Neural progenitor cell (in vitro differentiated cells): ENCODE data around the gene CDCP2. TPM values are rescaled to one million over a fixed set of nuclear protein-coding genes. Genes with fewer than 3 reads are reported as not detected.

Experiments
- DNase-seq: peaks from one replicate; pipeline ENCODE4 v3.0.0-alpha.2; 2016; ENCODE audit warnings: low spot score
- H2AFZ ChIP-seq: fragments of 200-600 bp; sonication (generic); replicated peaks from 2 replicates; pipeline ENCODE4 v1.6.1; 2016; ENCODE audit warnings: antibody characterized with exemption
- H3F3A ChIP-seq: fragments of 200-600 bp; sonication (generic); 2 replicates; pipeline ENCODE4 v1.6.1; 2016; ENCODE audit warnings: antibody characterized with exemption, low read depth
- H3K27ac ChIP-seq: fragments of 200-600 bp; sonication (generic); 2 replicates; pipeline ENCODE4 v1.5.1; 2016; ENCODE audit warnings: mild to moderate bottlenecking
- H3K27me3 ChIP-seq: fragments of 200-600 bp; sonication (generic); 2 replicates; pipeline ENCODE4 v1.6.1; 2016; ENCODE audit warnings: mild to moderate bottlenecking, moderate library complexity
- H3K36me3 ChIP-seq: fragments of 200-600 bp; sonication (generic); 2 replicates; pipeline ENCODE4 v1.5.1; 2016
- H3K4me1 ChIP-seq: fragments of 200-600 bp; sonication (generic); 2 replicates; pipeline ENCODE4 v1.6.1; 2016; ENCODE audit warnings: mixed run types
- H3K4me2 ChIP-seq: fragments of 200-600 bp; sonication (generic); 2 replicates; pipeline ENCODE4 v1.6.1; 2016
- H3K4me3 ChIP-seq: fragments of 200-600 bp; sonication (generic); 2 replicates; pipeline ENCODE4 v1.5.1; 2016
- H3K79me2 ChIP-seq: fragments of 200-600 bp; sonication (generic); 2 replicates; pipeline ENCODE4 v1.6.1; 2016; ENCODE audit warnings: low read depth
- H3K9ac ChIP-seq: fragments of 200-600 bp; sonication (generic); 2 replicates; pipeline ENCODE4 v1.6.1; 2016
- H3K9me3 ChIP-seq: fragments of 200-600 bp; sonication (generic); 2 replicates; pipeline ENCODE4 v1.5.1; 2016; ENCODE audit warnings: low read depth
- H4K20me1 ChIP-seq: fragments of 200-600 bp; sonication (generic); 2 replicates; pipeline ENCODE4 v1.6.1; 2016; ENCODE audit warnings: low read depth
- H3K27ac Mint-ChIP-seq: 3 replicates; pipeline ENCODE4 v1.8.0; 2021; ENCODE audit warnings: mixed read lengths
- H3K27me3 Mint-ChIP-seq: 2 replicates; pipeline ENCODE4 v1.8.0; 2022; ENCODE audit warnings: low read depth, mild to moderate bottlenecking, inconsistent platforms, moderate library complexity, mixed read lengths; ENCODE audit not compliant: insufficient read depth
- H3K36me3 Mint-ChIP-seq: 3 replicates; pipeline ENCODE4 v1.8.0; 2021; ENCODE audit warnings: mixed read lengths
- H3K4me1 Mint-ChIP-seq: 3 replicates; pipeline ENCODE4 v1.8.0; 2021; ENCODE audit warnings: mixed read lengths
- H3K4me3 Mint-ChIP-seq: 3 replicates; pipeline ENCODE4 v1.8.0; 2021; ENCODE audit warnings: mild to moderate bottlenecking, moderate library complexity, mixed read lengths
- H3K9me3 Mint-ChIP-seq: 3 replicates; pipeline ENCODE4 v1.8.0; 2020; ENCODE audit warnings: mixed read lengths
- CTCF ChIP-seq: fragments of 200-600 bp; sonication (generic); IDR thresholded peaks from 2 replicates; pipeline ENCODE4 v1.5.1; 2017; ENCODE audit warnings: antibody characterized with exemption, mild to moderate bottlenecking
- EZH2 ChIP-seq: fragments of 200-600 bp; sonication (generic); IDR thresholded peaks from 2 replicates; pipeline ENCODE4 v1.6.1; 2017; ENCODE audit warnings: antibody characterized with exemption, mild to moderate bottlenecking, moderate library complexity
- EZH2phosphoT487 ChIP-seq: fragments of 200-600 bp; sonication (generic); IDR thresholded peaks from 2 replicates; pipeline ENCODE4 v1.6.1; 2017; ENCODE audit warnings: antibody characterized with exemption
- total RNA-seq: library from RNA; depleted of rRNA; stranded (reverse); fragments of >200 nt; gene quantifications from 2 replicates; pipeline ENCODE4 v1.2.3, GENCODE V29; 2015; ENCODE audit warnings: low replicate concordance

CDCP2 gene
- total RNA-seq, 1 donor from 2014 or later, result not detected

- Histone ChIP-seq H3K4me3 (no peak overlapping the region), H3K27me3 (no peaks in the 10 kb centered on the region), H4K20me1 (no peaks in the 10 kb centered on the region), H3K9ac (no peak overlapping the region), H3K36me3 (no peaks in the 10 kb centered on the region), H3K79me2 (no peaks in the 10 kb centered on the region), H3K4me1 (no peaks in the 10 kb centered on the region), H3K4me2 (no peak overlapping the region), H2AFZ (no peak overlapping the region), H3K9me3 (no peaks in the 10 kb centered on the region), H3F3A (no peaks in the 10 kb centered on the region), H3K27ac (no peak overlapping the region)
- Mint-ChIP-seq H3K27me3 (peaks cover 5% of the 10 kb centered on the region), H3K4me3 (no peak overlapping the region), H3K9me3 (no peaks in the 10 kb centered on the region), H3K27ac (no peak overlapping the region), H3K4me1 (peaks cover 3% of the 10 kb centered on the region), H3K36me3 (peaks cover 3% of the 10 kb centered on the region)
- no peak for DNase-seq
- no peak for TF ChIP-seq CTCF
- TF ChIP-seq EZH2phosphoT487, result no peak
- no peak for TF ChIP-seq EZH2
Measured at GRCh38 chr1:54161495-54162168, 8.8 kb upstream of the CDCP2 start.

GRCh38 chr1:54160351-54160750, 7.6 kb upstream of the CDCP2 start:
- peaks cover 3% of the 10 kb centered on the region for H3K4me1 Mint-ChIP-seq
- Histone ChIP-seq H3K9me3 (no peaks in the 10 kb centered on the region), H3K4me2 (no peak overlapping the region), H3F3A (no peaks in the 10 kb centered on the region), H3K79me2 (no peaks in the 10 kb centered on the region), H4K20me1 (no peaks in the 10 kb centered on the region), H3K36me3 (no peaks in the 10 kb centered on the region), H3K4me1 (no peaks in the 10 kb centered on the region), H3K4me3 (no peak overlapping the region), H3K9ac (no peak overlapping the region), H2AFZ (no peak overlapping the region), H3K27ac (no peak overlapping the region), H3K27me3 (no peaks in the 10 kb centered on the region)
- peaks cover 5% of the 10 kb centered on the region for H3K27me3 Mint-ChIP-seq
- no peak overlapping the region for H3K27ac Mint-ChIP-seq
- TF ChIP-seq EZH2 (no peak), EZH2phosphoT487 (no peak), CTCF (no peak)
- no peak overlapping the region for H3K4me3 Mint-ChIP-seq
- DNase-seq, result no peak
- peaks cover 3% of the 10 kb centered on the region for H3K36me3 Mint-ChIP-seq
- no peaks in the 10 kb centered on the region for H3K9me3 Mint-ChIP-seq

- H3K27me3 ChIP-seq, result no peaks in the 10 kb centered on the region
- no peaks in the 10 kb centered on the region for H3K36me3 ChIP-seq
- Mint-ChIP-seq H3K4me3 (no peak overlapping the region), H3K4me1 (peaks cover 3% of the 10 kb centered on the region), H3K9me3 (no peaks in the 10 kb centered on the region), H3K27me3 (peaks cover 5% of the 10 kb centered on the region), H3K36me3 (peaks cover 3% of the 10 kb centered on the region), H3K27ac (peak overlapping the region; percentile 19)
- no peak for DNase-seq
- H3K9me3 ChIP-seq, result no peaks in the 10 kb centered on the region
- H3K4me3 ChIP-seq, result no peak overlapping the region
- no peak overlapping the region for H3K9ac ChIP-seq
- H3K4me2 ChIP-seq, result no peak overlapping the region
- H3F3A ChIP-seq, result no peaks in the 10 kb centered on the region
- H3K27ac ChIP-seq, result no peak overlapping the region
- H3K4me1 ChIP-seq, result no peaks in the 10 kb centered on the region
- H3K79me2 ChIP-seq, result no peaks in the 10 kb centered on the region
- no peak overlapping the region for H2AFZ ChIP-seq
- TF ChIP-seq CTCF (no peak), EZH2phosphoT487 (no peak), EZH2 (no peak)
- no peaks in the 10 kb centered on the region for H4K20me1 ChIP-seq
Measured at GRCh38 chr1:54159733-54160316, 7.0 kb upstream of the CDCP2 start.
